ENCODE measurements around the gene KLHL30. TPM values are rescaled to one million over a fixed set of nuclear protein-coding genes. Genes with fewer than 3 reads are reported as not detected.
A peak's percentile ranks its signal among the peaks of the same experiment; 100 is the strongest.

KLHL30 gene
- total RNA-seq, 1 experiment from 2014 or later = not detected

DNA sequence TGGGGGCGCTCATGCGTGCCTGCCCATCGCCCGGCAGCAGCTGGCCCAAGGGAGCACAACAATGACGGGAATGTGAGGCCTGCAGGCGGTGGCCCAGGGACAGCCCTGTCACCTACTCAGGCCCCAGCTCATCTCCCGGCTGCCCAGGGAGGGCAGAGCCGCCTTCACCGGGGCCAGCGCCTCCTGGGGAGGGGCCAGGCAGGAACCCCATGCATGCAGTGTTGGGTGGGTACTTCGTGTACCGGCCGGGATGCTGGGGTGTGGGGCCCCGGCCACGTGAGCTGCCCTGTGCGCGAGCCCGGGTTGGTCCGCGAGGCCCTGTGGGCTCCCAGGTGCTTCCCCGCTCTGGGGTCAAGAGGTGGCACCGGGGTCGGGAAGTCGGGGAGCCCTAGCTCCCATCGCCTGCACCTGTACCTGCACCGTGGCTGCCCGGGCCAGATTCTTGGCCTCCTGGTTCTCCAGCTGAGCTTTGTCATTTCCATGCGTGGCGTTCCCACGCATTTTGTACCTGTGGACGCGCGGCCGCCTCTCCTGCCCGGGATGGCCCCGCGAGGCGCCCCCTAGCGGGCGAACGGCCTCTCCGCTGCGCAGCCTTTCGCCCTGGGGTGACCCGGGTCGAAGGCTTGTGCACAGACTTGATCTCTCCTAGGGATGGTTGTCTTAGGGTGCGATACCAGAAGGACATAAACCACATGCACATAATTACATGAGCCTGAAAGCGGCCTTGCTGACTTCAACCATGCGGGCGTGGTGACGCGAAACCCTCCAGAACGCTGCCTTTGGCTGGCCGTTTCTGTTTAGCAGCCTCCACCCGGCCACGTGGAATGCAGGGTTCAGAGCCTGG, 950 bp downstream of the KLHL30 start:
- H3K14ac ChIP-seq (ENCODE audit: insufficient read depth, low read length) = no peak overlapping the region
- H2BK120ac ChIP-seq (ENCODE audit: low read depth, low read length, poor library complexity, severe bottlenecking) = no peak overlapping the region
- H2BK5ac ChIP-seq (ENCODE audit: insufficient read length, low read length) = no peak overlapping the region
- H3K79me1 ChIP-seq (ENCODE audit: insufficient read depth, low read depth, low read length, poor library complexity, severe bottlenecking) = no peaks in the 10 kb centered on the region
- no peak overlapping the region for H3K27ac ChIP-seq (ENCODE audit: insufficient read length, low read depth, low read length)
- DNase-seq = peak; percentile 63
- no peaks in the 10 kb centered on the region for H3K27me3 ChIP-seq (ENCODE audit: insufficient read depth, low read length)
- H3K56ac ChIP-seq (ENCODE audit: insufficient read length, low read depth, low read length) = no peak overlapping the region
- H3K9ac ChIP-seq (ENCODE audit: extremely low read depth, insufficient read length, low read length) = no peak overlapping the region
- peaks cover 2% of the 10 kb centered on the region for H4K20me1 ChIP-seq (ENCODE audit: control insufficient read depth, insufficient read depth, insufficient read length)
- no peaks in the 10 kb centered on the region for H3K23me2 ChIP-seq (ENCODE audit: insufficient read length, low read depth, low read length, poor library complexity, severe bottlenecking)
- no peak overlapping the region for H2AFZ ChIP-seq (ENCODE audit: low read length)
- no peaks in the 10 kb centered on the region for H3K9me3 Mint-ChIP-seq
- no peaks in the 10 kb centered on the region for H3K4me1 ChIP-seq (ENCODE audit: insufficient read depth, low read length)
- no CpG with 5 or more reads among the region's 56 CpGs for WGBS (ENCODE audit: extremely low coverage, insufficient read length, low lambda C conversion rate)
- no peak overlapping the region for H3K27ac Mint-ChIP-seq
- H3K23ac ChIP-seq (ENCODE audit: insufficient read length, low read depth, low read length) = no peak overlapping the region
- no peak overlapping the region for H4K8ac ChIP-seq (replicated peaks; ENCODE audit: insufficient read length, low read depth, low read length)
- TF ChIP-seq, protein P1, sequence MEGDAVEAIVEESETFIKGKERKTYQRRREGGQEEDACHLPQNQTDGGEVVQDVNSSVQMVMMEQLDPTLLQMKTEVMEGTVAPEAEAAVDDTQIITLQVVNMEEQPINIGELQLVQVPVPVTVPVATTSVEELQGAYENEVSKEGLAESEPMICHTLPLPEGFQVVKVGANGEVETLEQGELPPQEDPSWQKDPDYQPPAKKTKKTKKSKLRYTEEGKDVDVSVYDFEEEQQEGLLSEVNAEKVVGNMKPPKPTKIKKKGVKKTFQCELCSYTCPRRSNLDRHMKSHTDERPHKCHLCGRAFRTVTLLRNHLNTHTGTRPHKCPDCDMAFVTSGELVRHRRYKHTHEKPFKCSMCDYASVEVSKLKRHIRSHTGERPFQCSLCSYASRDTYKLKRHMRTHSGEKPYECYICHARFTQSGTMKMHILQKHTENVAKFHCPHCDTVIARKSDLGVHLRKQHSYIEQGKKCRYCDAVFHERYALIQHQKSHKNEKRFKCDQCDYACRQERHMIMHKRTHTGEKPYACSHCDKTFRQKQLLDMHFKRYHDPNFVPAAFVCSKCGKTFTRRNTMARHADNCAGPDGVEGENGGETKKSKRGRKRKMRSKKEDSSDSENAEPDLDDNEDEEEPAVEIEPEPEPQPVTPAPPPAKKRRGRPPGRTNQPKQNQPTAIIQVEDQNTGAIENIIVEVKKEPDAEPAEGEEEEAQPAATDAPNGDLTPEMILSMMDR (conservative IDR thresholded peaks at IDR 0.05) = peak; percentile 98
- no peak overlapping the region for H3K4me2 ChIP-seq (ENCODE audit: insufficient read depth, insufficient read length, low read length)
- H3K9me3 ChIP-seq (ENCODE audit: control insufficient read depth, low read depth, low read length) = no peaks in the 10 kb centered on the region
- no peaks in the 10 kb centered on the region for H3K4me1 Mint-ChIP-seq
- H3T11ph ChIP-seq (ENCODE audit: low read length) = no peak overlapping the region
- H3K79me2 ChIP-seq (ENCODE audit: insufficient read depth, low read length) = no peaks in the 10 kb centered on the region
- no peak overlapping the region for H4K91ac ChIP-seq (ENCODE audit: insufficient read length, low read depth, low read length)
- H2BK12ac ChIP-seq (ENCODE audit: insufficient read length, low read depth, low read length) = no peak overlapping the region
- no peak overlapping the region for H2BK20ac ChIP-seq (ENCODE audit: low read depth, low read length, poor library complexity, severe bottlenecking)
- no peak overlapping the region for H2BK15ac ChIP-seq (ENCODE audit: low read depth, low read length)
- H3K36me3 Mint-ChIP-seq (ENCODE audit: insufficient read depth in 1 of 3, low read depth in 3 of 3) = no peaks in the 10 kb centered on the region
- no peak overlapping the region for H2AK5ac ChIP-seq (ENCODE audit: insufficient read length, low read length)
- H3K4me3 Mint-ChIP-seq = no peak overlapping the region
- no peak overlapping the region for H3K18ac ChIP-seq (ENCODE audit: insufficient read length, low read depth, low read length)
- no peak overlapping the region for H3K4ac ChIP-seq (ENCODE audit: low read depth, low read length)
- no peak overlapping the region for H4K5ac ChIP-seq (ENCODE audit: insufficient read length, low read depth, low read length)
- no peaks in the 10 kb centered on the region; the same call in 1 of the 2 replicates for H3K27me3 Mint-ChIP-seq (ENCODE audit: low read depth)
